H1 (cell line): ENCODE measurements around the gene GTF2F1. TPM values are rescaled to one million over a fixed set of nuclear protein-coding genes. Genes with fewer than 3 reads are reported as not detected.
"Not testable (repeated sequence)": the region's sequence is repeated elsewhere in the genome, so short reads cannot be mapped to it uniquely, and the experiment has no call there.

Experiments used
- CTCF ChIA-PET: fragments of 300-600 bp; sonication (Branson Sonifier 250); formaldehyde crosslinking; loops from one replicate; lab custom pipeline; 2021; ENCODE audit not compliant: partially characterized antibody; lab: Charles Lee
- POLR2A ChIA-PET: fragments of 300-600 bp; sonication (Branson Sonifier 250); formaldehyde crosslinking; loops from one replicate; lab custom pipeline; 2021; ENCODE audit warnings: inconsistent platforms; ENCODE audit not compliant: partially characterized antibody; lab: Charles Lee
- DNase-seq, 2 experiments: peaks; one replicate each; pipeline versions ENCODE4 v3.0.0 to v3.0.0-alpha.2; 2010 to 2022; ENCODE audit warnings: low spot score in 2 of 2, low read depth in 1 of 2, mixed read lengths in 1 of 2
- FAIRE-seq: peaks from 2 replicates; lab custom pipeline; 2011; peaks lifted over from hg19 to GRCh38; lab: Jason Lieb, UNC
- H2AFZ ChIP-seq: 2 replicates; pipeline ENCODE4 v1.8.1; 2012; ENCODE audit warnings: low read length, inconsistent platforms
- H2AK5ac ChIP-seq: 2 replicates; pipeline ENCODE4 v1.6.1; 2013; ENCODE audit warnings: low read depth, low read length
- H2BK120ac ChIP-seq: replicated peaks from 2 replicates; pipeline ENCODE3; 2013; ENCODE audit warnings: low read depth, low read length, inconsistent platforms
- H2BK12ac ChIP-seq: 2 replicates; pipeline ENCODE4 v1.6.1; 2013; ENCODE audit warnings: low read depth, low read length
- H2BK15ac ChIP-seq: 2 replicates; pipeline ENCODE4 v1.6.1; 2013; ENCODE audit warnings: low read length
- H2BK20ac ChIP-seq: 2 replicates; pipeline ENCODE4 v1.6.1; 2013; ENCODE audit warnings: low read length
- H2BK5ac ChIP-seq: 2 replicates; pipeline ENCODE4 v1.6.1; 2013; ENCODE audit warnings: low read depth, low read length
- H3K14ac ChIP-seq: 2 replicates; pipeline ENCODE4 v1.6.1; 2013; ENCODE audit warnings: inconsistent platforms; ENCODE audit not compliant: insufficient read length
- H3K18ac ChIP-seq: 2 replicates; pipeline ENCODE4 v1.6.1; 2013; ENCODE audit warnings: low read length; ENCODE audit errors: extremely low read depth
- H3K23ac ChIP-seq: 2 replicates; pipeline ENCODE4 v1.6.1; 2013; ENCODE audit warnings: inconsistent platforms; ENCODE audit not compliant: insufficient read length
- H3K23me2 ChIP-seq: 2 replicates; pipeline ENCODE4 v1.6.1; 2013; ENCODE audit warnings: low read depth, low read length
- H3K27ac ChIP-seq: 2 replicates; pipeline ENCODE4 v1.6.1; 2011; ENCODE audit warnings: low read depth, low read length, inconsistent platforms
- H3K27me3 ChIP-seq, 4 experiments: replicated peaks in 1 of 4; 1 replicate in 1 of 4; 2 replicates in 3 of 4; pipeline versions ENCODE4 v1.6.1 to v1.8.1; 2011 to 2013; ENCODE audit warnings: low read length in 3 of 4, mild to moderate bottlenecking in 3 of 4, inconsistent platforms in 2 of 4, mixed read lengths in 2 of 4, moderate library complexity in 1 of 4; ENCODE audit not compliant: control insufficient read depth in 3 of 4, insufficient read depth in 3 of 4; ENCODE audit errors: extremely low read depth in 1 of 4
- H3K36me3 ChIP-seq, 4 experiments: 2 replicates each; pipeline versions ENCODE4 v1.6.1 to v1.8.1; 2011 to 2013; ENCODE audit warnings: mild to moderate bottlenecking in 4 of 4, low read length in 3 of 4, moderate library complexity in 2 of 4, control low read depth in 1 of 4, inconsistent platforms in 1 of 4; ENCODE audit not compliant: insufficient read depth in 4 of 4, control insufficient read depth in 2 of 4
- H3K4ac ChIP-seq: replicated peaks from 2 replicates; pipeline ENCODE3; 2013; ENCODE audit warnings: low read length, low read depth, mixed read lengths, inconsistent platforms; ENCODE audit not compliant: insufficient read length
- H3K4me1 ChIP-seq, 4 experiments: replicated peaks in 1 of 4; 1 replicate in 1 of 4; 2 replicates in 3 of 4; pipeline versions ENCODE4 v1.6.1 to v1.8.1; 2011 to 2013; ENCODE audit warnings: low read length in 3 of 4, inconsistent platforms in 2 of 4, mixed read lengths in 1 of 4; ENCODE audit not compliant: insufficient read depth in 4 of 4, control insufficient read depth in 3 of 4
- H3K4me2 ChIP-seq, 2 experiments: 2 replicates each; pipeline versions ENCODE4 v1.6.1 to v1.8.1; 2011 to 2013; ENCODE audit warnings: low read depth in 2 of 2, low read length in 2 of 2, control low read depth in 1 of 2, inconsistent platforms in 1 of 2, mild to moderate bottlenecking in 1 of 2; ENCODE audit not compliant: insufficient read depth in 1 of 2
- H3K4me3 ChIP-seq, 4 experiments: fragments of 200-600, 300-600 bp in 1 of 4; sonication (generic), shearing (Covaris generic), sonication (Bioruptor Twin) in 1 of 4; 2 replicates each; pipeline versions ENCODE4 v1.5.1 to v1.8.1; 2011 to 2016; ENCODE audit warnings: low read length in 4 of 4, low read depth in 3 of 4, control low read depth in 2 of 4, inconsistent platforms in 2 of 4, mild to moderate bottlenecking in 2 of 4, mixed read lengths in 1 of 4, moderate library complexity in 1 of 4; ENCODE audit not compliant: insufficient read depth in 2 of 4; ENCODE audit errors: extremely low read depth in 1 of 4
- H3K56ac ChIP-seq: replicated peaks from 2 replicates; pipeline ENCODE3; 2013; ENCODE audit warnings: low read depth, mild to moderate bottlenecking, mixed read lengths, low read length, inconsistent platforms; ENCODE audit not compliant: insufficient read length
- H3K79me1 ChIP-seq: 2 replicates; pipeline ENCODE4 v1.6.1; 2013; ENCODE audit warnings: low read depth, low read length, control low read depth
- H3K79me2 ChIP-seq, 2 experiments: 2 replicates each; pipeline versions ENCODE4 v1.6.1 to v1.8.1; 2012 to 2013; ENCODE audit warnings: low read length in 2 of 2, mild to moderate bottlenecking in 2 of 2, inconsistent platforms in 1 of 2; ENCODE audit not compliant: insufficient read depth in 2 of 2, control insufficient read depth in 1 of 2
- H3K9ac ChIP-seq, 4 experiments: replicated peaks in 1 of 4; 1 replicate in 1 of 4; 2 replicates in 3 of 4; pipeline versions ENCODE4 v1.6.1 to v1.8.1; 2011 to 2013; ENCODE audit warnings: low read depth in 3 of 4, low read length in 3 of 4, control low read depth in 2 of 4, mild to moderate bottlenecking in 2 of 4, moderate library complexity in 2 of 4, inconsistent platforms in 1 of 4; ENCODE audit errors: extremely low read depth in 1 of 4
- H3K9me3 ChIP-seq, 2 experiments: 2 replicates each; pipeline versions ENCODE4 v1.6.1 to v1.8.1; 2012 to 2013; ENCODE audit warnings: mild to moderate bottlenecking in 2 of 2, moderate library complexity in 2 of 2, control low read depth in 1 of 2, inconsistent platforms in 1 of 2, low read depth in 1 of 2, low read length in 1 of 2, mixed read lengths in 1 of 2; ENCODE audit not compliant: insufficient read depth in 2 of 2
- H4K20me1 ChIP-seq, 2 experiments: replicated peaks in 1 of 2; 2 replicates each; pipeline versions ENCODE3 to v1.8.1; 2011 to 2013; ENCODE audit warnings: inconsistent platforms in 2 of 2, low read length in 2 of 2, mild to moderate bottlenecking in 1 of 2; ENCODE audit not compliant: insufficient read depth in 2 of 2, control insufficient read depth in 1 of 2
- H4K5ac ChIP-seq: 2 replicates; pipeline ENCODE4 v1.6.1; 2013; ENCODE audit warnings: low read length, low read depth, mixed read lengths, inconsistent platforms; ENCODE audit not compliant: insufficient read length
- H4K8ac ChIP-seq: 2 replicates; pipeline ENCODE4 v1.8.0; 2013; ENCODE audit warnings: mild to moderate bottlenecking, moderate library complexity, low read length, inconsistent platforms; ENCODE audit not compliant: insufficient read depth; ENCODE audit errors: extremely low read depth
- H4K91ac ChIP-seq: replicated peaks from 2 replicates; pipeline ENCODE3; 2013; ENCODE audit warnings: low read length, mixed read lengths, inconsistent platforms; ENCODE audit not compliant: insufficient read length
- WGBS, 2 experiments: shearing (Covaris generic) in 1 of 2; methylation state at CpG; one replicate each; pipeline versions ENCODE4 v1.1.6 to v1.1.7; 2013 to 2015; ENCODE audit warnings: low lambda C conversion rate in 2 of 2, mixed read lengths in 2 of 2, inconsistent platforms in 1 of 2, low coverage in 1 of 2, missing lambda C conversion rate in 1 of 2; ENCODE audit not compliant: insufficient replicate concordance in 2 of 2, insufficient coverage in 1 of 2, insufficient read length in 1 of 2; ENCODE audit errors: extremely low coverage in 1 of 2, missing lambda C conversion rate in 1 of 2; 5-methylcytosine and 5-hydroxymethylcytosine counted together
- polyA plus RNA-seq, 7 experiments: library from polyadenylated mRNA; depleted of rRNA in 3 of 7; stranded (reverse) in 5 of 7; unstranded in 2 of 7; fragments of >200 nt in 5 of 7; fragments of 200-250 nt in 2 of 7; gene quantifications; 1 replicate in 5 of 7; 2 replicates in 1 of 7; 4 replicates in 1 of 7; pipeline versions ENCODE4 v1.2.1 to v1.2.3, GENCODE V29; 2011 to 2013; ENCODE audit warnings: missing spikeins in 2 of 7, mixed read lengths in 2 of 7
- total RNA-seq: library from RNA; stranded (reverse); fragmentation: NEBNext Ultra II Directional; extraction: Animal tissue kit (Norgen Biotek cat#: 25700); gene quantifications from 2 replicates; pipeline ENCODE4 v1.2.1, GENCODE V29; 2021

The GTF2F1 gene
- total and polyA plus RNA-seq, 2 of the 8 experiments (the other 6 are each of a cell fraction or from before 2014, with no cell fraction given) = 29.3 to 56.3 TPM

- ChIA-PET POLR2A (interaction anchor here (0.6 to 2.9 kb wide), 7 partner anchors 12 to 143 kb away, joined by 3 to 17 read pairs (median 4); partner anchors contain the start of genes ALKBH7 and KHSRP), CTCF (interaction anchor here (0.9 to 1.3 kb wide), 2 partner anchors 9 to 313 kb away, joined by 3 read pairs; no protein-coding TSS in a partner anchor)
- 90% methylated on average over 10 of the region's 10 CpGs; no CpG with 5 or more reads in 1 of the 2 experiments for whole genome bisulfite sequencing, 2 experiments
- not testable (repeated sequence) for H3K14ac ChIP-seq, H3K4me1 ChIP-seq, H3K9me3 ChIP-seq, H2BK12ac ChIP-seq, H3K4me2 ChIP-seq, H4K20me1 ChIP-seq, H3K79me1 ChIP-seq, H4K5ac ChIP-seq, H2BK120ac ChIP-seq, H2AFZ ChIP-seq, FAIRE-seq, H4K8ac ChIP-seq, H3K36me3 ChIP-seq, H3K23me2 ChIP-seq, H3K56ac ChIP-seq, H3K27me3 ChIP-seq, H2AK5ac ChIP-seq, H2BK20ac ChIP-seq, H3K27ac ChIP-seq, H4K91ac ChIP-seq, H3K4ac ChIP-seq, H3K79me2 ChIP-seq, H2BK15ac ChIP-seq, H3K18ac ChIP-seq, H2BK5ac ChIP-seq, H3K23ac ChIP-seq, H3K9ac ChIP-seq, DNase-seq
- peak overlapping the region; percentile 63 to 92 (median 68); a peak in 5 of 8 replicates for H3K4me3 ChIP-seq
Measured at GRCh38 chr19:6360857-6361216, 32.1 kb downstream of the GTF2F1 start.

- not testable (repeated sequence) for H3K4me2 ChIP-seq, H2BK15ac ChIP-seq, H3K23me2 ChIP-seq, H3K56ac ChIP-seq, H3K4me3 ChIP-seq, H4K20me1 ChIP-seq, FAIRE-seq, H3K79me2 ChIP-seq, DNase-seq, H3K4ac ChIP-seq, H3K9ac ChIP-seq, H4K5ac ChIP-seq, H2AFZ ChIP-seq, H3K4me1 ChIP-seq, H2BK120ac ChIP-seq, H4K91ac ChIP-seq, H3K23ac ChIP-seq, H3K27ac ChIP-seq, H3K27me3 ChIP-seq, H2BK20ac ChIP-seq, H3K14ac ChIP-seq, H3K36me3 ChIP-seq, H2BK5ac ChIP-seq, H2AK5ac ChIP-seq, H3K9me3 ChIP-seq, H3K79me1 ChIP-seq, H3K18ac ChIP-seq, H4K8ac ChIP-seq, H2BK12ac ChIP-seq
- 95% methylated on average over 11 of the region's 12 CpGs; no CpG with 5 or more reads in 1 of the 2 experiments for WGBS, 2 experiments
- ChIA-PET CTCF (interaction anchor here (0.7 to 1.3 kb wide), 3 partner anchors 8 to 408 kb away, joined by 3 to 6 read pairs (median 3); no protein-coding TSS in a partner anchor), POLR2A (interaction anchor here (1.4 to 2.9 kb wide), 3 partner anchors 12 to 64 kb away, joined by 4 to 17 read pairs (median 4); partner anchors contain the start of genes ALKBH7 and KHSRP)
Measured at GRCh38 chr19:6360445-6360844, 32.5 kb downstream of the GTF2F1 start.
